Measurements from ENCODE around the gene PPIF.

Gene PPIF

GRCh38 chr10:79347226-79347893, at the start of gene PPIF:
TSS of gene PPIF (plus strand) at chr10:79347469. CDS start at chr10:79347549, 80 bp downstream.
- in situ Hi-C loops (cut with MboI; ENCODE audit: low pct_unique_long_range_greater_than_20kb, low sequenced_read_pairs): no loop called here
- DNase-seq: peak; percentile 90

- DNase-seq: no peak
- in situ Hi-C loops (cut with MboI; ENCODE audit: low pct_unique_long_range_greater_than_20kb, low sequenced_read_pairs): no loop called here
Observed at GRCh38 chr10:79298403-79299244, 48.6 kb upstream of the PPIF start.

- in situ Hi-C loops (cut with MboI; ENCODE audit: low pct_unique_long_range_greater_than_20kb, low sequenced_read_pairs): no loop called here
- DNase-seq: no peak
Observed at GRCh38 chr10:79299397-79300241, 47.6 kb upstream of the PPIF start.

GRCh38 chr10:79300711-79301110, 46.6 kb upstream of the PPIF start:
- in situ Hi-C loops (cut with MboI; ENCODE audit: low pct_unique_long_range_greater_than_20kb, low sequenced_read_pairs): no loop called here
- no peak for DNase-seq

GRCh38 chr10:79301754-79302530, 45.3 kb upstream of the PPIF start:
- in situ Hi-C loops (cut with MboI; ENCODE audit: low pct_unique_long_range_greater_than_20kb, low sequenced_read_pairs): no loop called here
- DNase-seq: no peak

GRCh38 chr10:79303631-79304478, 43.4 kb upstream of the PPIF start:
- in situ Hi-C loops (cut with MboI; ENCODE audit: low pct_unique_long_range_greater_than_20kb, low sequenced_read_pairs): no loop called here
- no peak for DNase-seq

GRCh38 chr10:79304479-79305087, 42.7 kb upstream of the PPIF start:
- no peak for DNase-seq
- in situ Hi-C loops (cut with MboI; ENCODE audit: low pct_unique_long_range_greater_than_20kb, low sequenced_read_pairs): no loop called here

- DNase-seq: no peak
- in situ Hi-C loops (cut with MboI; ENCODE audit: low pct_unique_long_range_greater_than_20kb, low sequenced_read_pairs): no loop called here
Observed at GRCh38 chr10:79305515-79305914, 41.8 kb upstream of the PPIF start.

GRCh38 chr10:79305988-79306387, 41.3 kb upstream of the PPIF start:
- DNase-seq: no peak
- in situ Hi-C loops (cut with MboI; ENCODE audit: low pct_unique_long_range_greater_than_20kb, low sequenced_read_pairs): no loop called here

GRCh38 chr10:79306644-79307220, 40.5 kb upstream of the PPIF start:
- in situ Hi-C loops (cut with MboI; ENCODE audit: low pct_unique_long_range_greater_than_20kb, low sequenced_read_pairs): no loop called here
- no peak for DNase-seq

GRCh38 chr10:79308016-79308415, 39.3 kb upstream of the PPIF start:
- in situ Hi-C loops (cut with MboI; ENCODE audit: low pct_unique_long_range_greater_than_20kb, low sequenced_read_pairs): no loop called here

GRCh38 chr10:79308969-79309665, 38.2 kb upstream of the PPIF start:
- in situ Hi-C loops (cut with MboI; ENCODE audit: low pct_unique_long_range_greater_than_20kb, low sequenced_read_pairs): no loop called here
- DNase-seq: no peak

More at GRCh38 chr10:79308016-79308415, 39.3 kb upstream of the PPIF start:
- no peak for DNase-seq

- in situ Hi-C loops (cut with MboI; ENCODE audit: low pct_unique_long_range_greater_than_20kb, low sequenced_read_pairs): no loop called here
- DNase-seq: no peak
Observed at GRCh38 chr10:79310200-79310865, 36.9 kb upstream of the PPIF start.

- no peak for DNase-seq
- in situ Hi-C loops (cut with MboI; ENCODE audit: low pct_unique_long_range_greater_than_20kb, low sequenced_read_pairs): no loop called here
Observed at GRCh38 chr10:79310911-79311573, 36.2 kb upstream of the PPIF start.

- DNase-seq: no peak
- in situ Hi-C loops (cut with MboI; ENCODE audit: low pct_unique_long_range_greater_than_20kb, low sequenced_read_pairs): no loop called here
Observed at GRCh38 chr10:79311581-79312407, 35.5 kb upstream of the PPIF start.
